Amygdala (tissue), 56 donors: ENCODE measurements around the gene SYT12.
"Not testable (repeated sequence)": the region's sequence is repeated elsewhere in the genome, so short reads cannot be mapped to it uniquely, and the experiment has no call there.

Experiments used
- DNase-seq, 56 donors: peaks; one replicate each; lab custom pipeline; 2025; lab: John Stamatoyannopoulos, UW

SYT12 gene, protein sequence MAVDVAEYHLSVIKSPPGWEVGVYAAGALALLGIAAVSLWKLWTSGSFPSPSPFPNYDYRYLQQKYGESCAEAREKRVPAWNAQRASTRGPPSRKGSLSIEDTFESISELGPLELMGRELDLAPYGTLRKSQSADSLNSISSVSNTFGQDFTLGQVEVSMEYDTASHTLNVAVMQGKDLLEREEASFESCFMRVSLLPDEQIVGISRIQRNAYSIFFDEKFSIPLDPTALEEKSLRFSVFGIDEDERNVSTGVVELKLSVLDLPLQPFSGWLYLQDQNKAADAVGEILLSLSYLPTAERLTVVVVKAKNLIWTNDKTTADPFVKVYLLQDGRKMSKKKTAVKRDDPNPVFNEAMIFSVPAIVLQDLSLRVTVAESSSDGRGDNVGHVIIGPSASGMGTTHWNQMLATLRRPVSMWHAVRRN

DNA sequence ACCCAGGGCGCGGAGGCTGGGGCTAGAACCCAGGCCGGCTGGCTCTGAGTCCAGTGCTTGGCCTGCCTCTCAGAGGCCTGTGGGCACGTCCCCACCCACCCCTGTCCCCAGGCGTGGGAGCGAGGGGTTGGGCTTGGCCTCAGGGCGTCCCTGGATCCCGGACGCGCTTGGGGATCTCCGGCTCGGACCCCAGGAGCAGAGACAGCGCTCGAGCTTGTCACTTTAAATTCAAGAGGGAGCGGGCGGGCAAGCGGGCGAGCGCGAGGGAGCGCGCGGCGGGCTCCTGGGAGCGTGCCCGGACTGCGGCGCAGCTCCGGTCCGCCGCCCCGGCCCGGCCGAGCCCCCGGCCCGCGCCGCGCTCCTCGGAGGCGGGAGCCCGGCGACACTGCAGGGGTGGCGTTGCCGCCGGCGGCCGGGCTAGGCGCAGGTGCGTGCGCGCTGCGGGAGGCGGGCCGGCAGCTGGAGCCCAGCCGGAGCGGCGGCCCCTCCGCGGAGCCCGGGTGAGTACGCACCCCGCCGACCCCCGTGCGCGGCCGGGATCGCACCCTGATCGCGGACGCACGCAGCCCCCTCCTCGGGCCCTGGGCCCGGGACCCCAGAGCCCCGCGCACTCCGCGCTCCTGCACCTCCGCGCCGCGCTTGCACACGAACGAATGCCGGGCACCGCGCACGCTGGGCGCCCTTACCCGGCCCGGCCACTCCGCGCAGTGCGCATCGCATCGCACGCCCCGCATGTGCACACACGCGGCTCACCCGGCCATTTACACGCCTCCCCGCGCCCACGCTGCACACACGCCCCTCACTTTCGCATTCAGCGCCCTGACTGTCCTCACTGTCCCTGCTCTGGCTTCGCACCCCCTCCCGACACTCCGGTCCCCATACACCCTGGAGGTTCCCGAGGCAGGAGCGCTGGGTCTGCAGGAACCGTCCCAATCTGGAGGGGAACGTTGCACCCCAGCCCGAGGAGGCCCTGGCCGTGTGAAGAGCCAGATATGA lies at the start of gene SYT12:
Gene SYT12 (plus strand): TSS at position 174 of the 996 bp plus-strand sequence. CDS start 7,011 bp downstream, outside the sequence.
- DNase-seq = peak in 16 of 56 donors; percentile 4 to 45 (median 20)

DNA sequence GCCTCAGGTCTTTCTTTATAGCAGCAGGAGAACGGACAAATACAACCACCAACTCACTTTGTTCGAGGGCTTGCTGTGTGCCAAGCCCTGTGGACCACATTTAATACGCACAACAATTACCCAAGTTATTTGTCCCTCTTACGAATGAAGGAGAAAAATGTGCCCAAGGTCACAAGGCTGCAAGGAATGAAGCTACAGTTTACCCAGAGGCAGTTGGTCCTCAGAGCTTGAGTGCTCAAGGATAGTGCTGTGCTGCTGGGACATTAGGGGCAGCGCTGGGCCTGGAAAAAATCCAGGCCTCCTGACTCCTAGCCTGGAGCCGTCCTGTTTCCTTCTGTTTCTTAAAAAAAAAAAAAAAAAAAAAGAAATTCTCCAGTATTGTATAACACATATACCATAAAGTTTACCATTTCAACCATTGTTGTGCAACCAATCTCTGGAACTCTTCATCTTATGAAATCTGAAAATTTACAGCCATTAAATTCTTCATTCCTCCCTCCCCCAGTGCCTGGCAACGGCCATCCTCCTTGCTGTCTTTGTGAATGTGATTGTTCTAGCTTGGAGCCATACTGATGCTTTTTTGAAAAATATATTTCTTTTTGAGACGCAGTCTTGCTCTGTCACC lies 48.9 kb upstream of the SYT12 start:
- DNase-seq = no peak

DNA sequence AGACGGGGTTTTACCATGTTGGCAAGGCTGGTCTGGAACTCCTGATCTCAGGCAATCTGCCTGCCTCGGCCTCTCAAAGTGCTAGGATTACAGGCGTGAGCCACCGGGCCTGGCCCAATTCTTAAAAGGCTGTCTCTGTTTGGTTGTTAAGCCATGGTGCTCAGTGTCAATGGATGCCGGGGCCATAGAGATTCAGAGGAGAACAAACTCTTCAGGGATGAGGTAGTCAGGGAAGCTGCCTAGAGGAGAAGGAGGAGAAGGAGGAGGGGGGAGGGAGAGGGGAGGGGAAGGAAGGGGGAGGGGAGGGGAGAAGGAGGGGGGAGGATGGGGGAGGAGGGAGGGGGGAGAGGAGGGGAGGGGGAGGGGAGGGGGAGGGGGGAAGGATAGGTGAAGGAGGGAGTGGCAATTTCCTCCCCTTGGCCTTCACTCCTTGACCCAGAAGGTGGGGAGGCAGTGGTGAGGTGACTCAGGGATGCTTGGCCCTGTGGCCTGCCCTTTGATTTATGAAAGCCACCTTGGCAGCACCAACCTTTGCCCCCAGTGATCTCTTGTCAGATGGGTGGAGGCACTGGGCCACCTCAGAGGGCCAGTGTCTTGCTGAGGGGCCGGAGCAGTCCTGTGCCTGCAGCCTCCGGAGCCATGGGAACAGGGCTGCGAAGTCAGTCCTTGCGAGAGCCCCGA lies 48.1 kb upstream of the SYT12 start, which contains the start of gene C11orf86:
Gene C11orf86 (plus strand): TSS at position 581 of the 681 bp plus-strand sequence. CDS start 59 bp downstream, at position 640.
- no peak for DNase-seq

DNA sequence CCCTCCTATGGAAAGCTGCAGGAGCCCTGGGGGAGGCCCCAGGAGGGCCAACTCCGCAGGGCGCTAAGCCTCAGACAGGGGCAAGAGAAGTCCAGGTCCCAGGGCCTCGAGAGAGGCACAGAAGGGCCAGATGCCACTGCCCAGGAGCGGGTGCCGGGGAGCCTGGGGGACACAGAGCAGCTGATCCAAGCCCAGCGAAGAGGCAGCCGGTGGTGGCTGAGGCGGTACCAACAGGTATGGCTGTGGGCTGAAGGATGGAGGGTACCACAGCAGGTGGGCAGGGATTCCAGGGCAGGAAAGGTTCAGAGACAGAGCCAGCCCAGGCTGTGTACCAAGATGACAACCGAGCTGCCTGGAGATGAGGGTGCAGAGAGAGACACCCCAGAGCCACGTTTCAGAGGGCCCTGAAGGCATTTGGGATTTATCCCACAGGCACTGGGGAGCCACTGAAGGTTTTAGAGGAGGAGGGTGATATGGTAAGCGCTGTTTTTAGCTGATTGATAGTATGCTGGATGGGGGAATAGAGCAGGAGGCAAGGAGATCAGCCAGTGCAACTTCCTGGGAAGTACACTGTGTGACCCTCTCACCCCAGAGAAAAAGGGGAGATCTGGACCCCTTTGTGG lies 47.4 kb upstream of the SYT12 start:
- no peak for DNase-seq

DNA sequence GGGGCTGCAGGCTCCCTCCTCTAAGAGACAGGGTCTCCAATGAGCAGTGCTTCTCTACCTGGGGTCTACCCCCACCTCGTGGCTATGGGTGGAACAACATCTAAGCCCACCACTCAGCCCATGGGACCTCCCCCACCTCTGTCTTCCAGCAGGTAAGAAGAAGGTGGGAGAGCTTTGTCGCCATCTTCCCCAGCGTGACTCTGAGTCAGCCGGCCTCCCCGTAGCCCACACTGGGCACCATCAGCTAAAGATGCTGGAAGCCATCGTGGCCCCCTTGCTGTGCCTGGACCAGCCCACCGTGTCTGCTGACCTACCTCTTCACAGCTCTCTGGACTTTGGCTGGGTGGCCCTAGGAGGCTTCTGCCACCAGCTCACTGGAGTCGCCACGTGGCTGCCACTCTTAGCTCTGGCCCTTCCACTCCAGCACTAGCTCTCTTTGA lies 46.9 kb upstream of the SYT12 start:
- no peak for DNase-seq

DNA sequence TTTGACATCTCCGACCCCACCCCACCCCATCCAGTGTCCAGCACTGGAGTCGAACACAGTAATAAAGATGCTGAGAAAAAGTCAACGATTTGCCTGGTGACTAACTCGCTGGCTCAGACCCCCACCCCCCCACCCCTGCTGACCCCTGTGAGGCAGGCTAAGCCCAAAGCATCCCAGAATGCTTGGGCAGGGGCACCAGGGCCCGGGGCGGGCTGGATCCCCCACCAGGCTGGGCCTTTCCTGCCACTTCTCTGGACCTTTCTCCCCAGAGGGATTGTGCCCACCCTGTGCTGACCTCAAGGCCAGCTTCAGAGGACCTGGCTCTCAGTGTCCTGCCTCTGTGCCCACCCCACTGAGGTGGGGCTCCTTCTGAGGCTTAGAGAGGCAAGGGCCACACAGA lies 46.0 kb upstream of the SYT12 start:
- no peak for DNase-seq

DNA sequence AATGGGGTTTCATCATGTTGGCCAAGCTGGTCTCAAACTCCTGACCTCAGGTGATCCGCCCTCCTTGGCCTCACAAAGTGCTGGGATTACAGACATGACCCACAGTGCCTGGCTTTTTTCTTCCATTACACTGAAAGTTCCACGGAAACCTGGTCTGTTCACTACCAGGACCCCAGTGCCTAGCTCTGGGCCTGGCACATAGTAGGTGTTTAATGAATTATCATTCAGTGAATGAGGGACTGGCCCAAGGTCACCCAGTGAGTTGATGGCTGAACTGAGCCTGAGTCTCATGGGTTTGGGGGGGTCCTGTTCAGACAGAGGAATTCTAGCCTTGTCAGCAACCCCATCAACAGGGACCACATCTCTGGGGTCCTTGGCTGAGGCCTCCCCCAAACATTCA lies 44.7 kb upstream of the SYT12 start:
- no peak for DNase-seq

DNA sequence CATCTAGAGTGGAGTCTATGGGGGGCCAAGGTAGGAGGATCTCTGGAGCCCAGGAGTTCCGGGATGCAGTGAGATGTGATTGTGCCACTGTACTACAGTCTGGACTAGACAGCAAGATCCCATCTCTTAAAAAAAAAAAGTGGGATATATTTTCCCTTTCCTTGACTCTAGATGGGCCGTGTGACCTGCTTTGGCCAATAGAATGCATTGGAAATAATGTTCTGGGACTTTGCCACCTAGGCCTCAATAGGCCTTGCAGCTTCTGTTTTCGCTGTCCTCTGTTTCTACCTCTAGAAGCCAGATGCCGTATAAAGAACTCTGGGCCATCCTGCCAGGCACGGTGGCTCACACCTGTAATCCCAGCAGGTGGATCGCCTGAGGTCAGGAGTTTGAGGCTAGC lies 44.2 kb upstream of the SYT12 start:
- DNase-seq = no peak

DNA sequence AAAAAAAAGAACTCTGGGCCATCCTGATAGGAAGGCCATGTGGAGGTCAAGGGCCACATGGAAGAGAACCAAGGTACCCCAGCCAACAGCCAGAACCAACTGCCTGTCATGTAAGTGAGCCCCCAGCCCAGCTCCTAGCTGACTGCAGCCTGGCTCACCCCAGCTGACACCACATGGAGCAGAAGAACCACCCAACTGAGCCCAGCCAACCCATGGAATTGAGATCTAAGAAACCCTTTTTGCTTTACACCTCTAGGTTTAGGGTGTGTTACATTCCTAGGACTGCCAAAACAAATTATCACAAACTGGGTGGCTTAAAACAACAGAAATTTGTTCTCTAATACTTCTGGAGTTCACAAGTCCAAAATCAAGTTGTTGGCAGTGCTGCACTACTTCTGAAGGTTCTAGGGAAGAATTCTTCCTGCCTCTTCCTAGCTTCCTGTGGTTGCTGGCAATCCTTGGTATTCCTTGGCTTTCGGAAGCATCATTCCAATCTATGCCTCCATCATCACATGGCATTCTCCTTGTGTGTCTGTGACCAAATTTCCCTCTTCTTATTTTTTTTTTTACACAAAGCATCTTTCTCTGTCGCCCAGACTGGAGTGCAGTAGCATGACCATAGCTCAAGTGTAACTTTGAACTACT lies 43.5 kb upstream of the SYT12 start:
- DNase-seq = no peak

DNA sequence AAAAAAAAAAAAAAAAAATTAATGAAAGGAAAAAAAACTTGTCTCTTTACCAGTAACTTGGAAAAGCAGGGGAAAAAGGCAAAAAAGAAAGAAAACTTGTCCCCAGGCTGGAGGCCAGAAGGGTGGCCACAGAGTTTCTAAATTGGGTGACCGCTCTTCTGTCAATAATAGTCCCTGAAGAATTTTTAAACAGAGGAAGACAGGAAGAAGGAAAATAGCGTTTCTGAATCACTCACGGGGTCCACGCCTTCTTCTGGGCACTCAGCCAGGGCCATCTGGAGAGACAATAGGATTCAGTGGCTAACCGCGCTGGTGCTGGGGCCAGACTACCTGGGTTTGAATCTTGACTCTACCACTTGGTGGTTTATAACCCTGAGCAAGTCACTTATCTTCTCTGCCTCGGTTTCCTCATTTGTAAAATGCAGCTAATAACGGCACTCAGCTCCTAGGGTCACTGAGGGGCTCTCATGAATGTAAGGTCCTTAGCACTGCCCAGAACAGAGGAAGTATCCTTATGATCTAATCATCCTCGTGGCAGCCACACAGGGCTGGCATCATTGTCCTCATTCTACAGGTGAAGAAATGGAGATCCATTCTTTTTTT lies 40.9 kb upstream of the SYT12 start:
- DNase-seq = peak in 36 of 56 donors; percentile 5 to 74 (median 32)

DNA sequence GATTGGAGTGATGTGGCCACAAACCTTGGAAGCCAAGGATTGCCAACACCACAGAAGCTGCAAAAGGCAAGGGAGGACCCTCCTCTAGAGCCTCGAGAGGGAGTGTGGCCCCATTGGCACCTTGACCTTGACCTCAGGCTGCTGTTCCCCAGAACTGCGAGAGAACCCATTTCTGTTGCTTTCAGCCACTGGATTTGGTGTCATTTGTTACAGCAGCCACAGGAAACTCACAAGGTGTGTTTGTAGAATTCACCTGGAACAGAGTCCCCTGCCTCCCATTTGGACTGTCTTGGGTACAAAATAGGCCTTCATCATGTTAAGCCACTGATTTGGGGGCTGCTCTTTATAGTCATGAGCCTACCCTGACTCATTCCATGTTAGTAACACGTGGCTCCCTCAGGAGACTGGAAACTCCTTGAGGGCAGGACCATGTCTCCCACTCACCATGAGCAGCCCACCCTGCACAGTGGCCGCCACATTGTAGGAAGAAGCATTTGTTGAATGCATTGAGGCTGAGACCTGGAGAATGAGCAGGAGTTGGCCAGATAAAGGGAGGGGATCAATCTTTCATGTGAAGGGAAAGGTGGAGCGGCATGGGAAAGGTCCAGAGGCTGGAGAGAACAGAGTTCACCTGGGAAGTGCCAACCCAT lies 39.5 kb upstream of the SYT12 start:
- no peak for DNase-seq

DNA sequence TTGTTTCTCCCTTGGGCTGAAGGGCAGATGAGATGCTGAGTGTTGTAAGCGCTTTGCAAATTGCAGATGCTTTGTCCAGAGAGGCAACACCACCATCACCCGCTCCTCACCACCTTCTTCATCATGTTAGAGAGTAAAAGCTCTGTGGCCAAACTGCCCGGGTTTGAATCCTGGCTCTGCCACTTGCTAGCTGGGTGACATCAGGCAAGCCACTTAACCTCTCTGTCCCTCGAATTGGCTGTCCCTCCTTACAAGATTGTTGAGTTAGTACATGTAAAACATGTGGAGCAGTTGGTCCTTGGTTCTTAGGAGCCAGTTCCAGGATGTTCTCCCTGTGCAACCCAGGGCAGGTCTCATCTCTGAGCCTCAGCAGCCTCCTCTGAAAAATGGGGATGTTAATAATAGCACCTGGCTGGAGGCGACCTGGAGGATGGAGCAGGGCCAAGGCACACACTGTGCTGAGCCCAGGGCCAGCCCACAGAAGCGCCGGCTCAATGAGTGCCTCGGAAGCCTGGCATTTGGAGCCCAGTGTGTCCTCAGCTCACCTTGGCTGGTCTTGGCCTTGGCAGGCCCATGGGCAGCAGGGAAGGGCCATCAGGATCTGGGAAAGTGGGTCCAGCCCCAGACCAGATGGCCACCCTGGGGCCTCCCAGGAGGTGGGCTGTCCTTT lies 37.3 kb upstream of the SYT12 start:
- DNase-seq = peak in 1 of 56 donors; percentile 16

DNA sequence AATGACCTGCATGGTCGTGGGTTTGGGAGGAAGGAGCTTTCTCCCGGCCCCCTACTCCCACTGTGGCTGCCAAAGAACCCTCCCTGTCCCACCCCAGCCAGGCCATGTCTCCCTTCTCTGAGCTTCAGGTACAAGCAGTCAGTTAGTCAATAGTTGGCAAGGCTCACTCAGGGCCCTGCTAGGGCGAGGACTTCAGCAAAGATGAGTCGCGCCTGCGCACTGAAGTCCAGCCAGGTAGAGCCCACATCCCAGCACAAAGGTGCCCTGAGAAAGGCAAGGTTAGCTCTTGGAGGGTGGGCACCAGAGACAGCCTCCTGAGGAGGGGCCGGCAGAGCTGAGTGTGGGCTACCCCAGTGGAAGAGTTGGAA lies 36.8 kb upstream of the SYT12 start:
- DNase-seq = no peak

DNA sequence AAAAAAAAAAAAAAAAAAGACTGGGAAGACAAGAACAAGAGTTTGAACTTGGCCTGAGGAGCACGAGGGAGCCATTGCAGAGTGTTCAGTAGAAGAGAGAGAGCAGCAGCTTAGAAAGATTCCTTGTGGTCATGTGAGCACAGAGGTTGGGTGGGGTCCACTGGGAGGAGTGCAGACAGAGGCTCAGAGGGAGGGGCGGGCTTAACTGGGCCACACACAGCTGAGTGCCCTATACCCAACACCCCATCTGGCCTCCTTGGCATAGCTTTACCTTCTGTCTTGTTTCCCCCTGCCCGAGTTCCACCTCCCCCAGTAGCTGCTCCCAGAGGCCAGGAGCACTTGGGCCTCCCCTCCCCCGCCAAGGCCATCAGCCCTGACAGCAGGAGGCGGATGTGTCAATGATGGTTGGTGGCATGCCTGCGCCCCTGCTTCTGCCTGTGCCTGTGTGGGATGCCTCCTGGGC lies 35.7 kb upstream of the SYT12 start:
- no peak for DNase-seq

DNA sequence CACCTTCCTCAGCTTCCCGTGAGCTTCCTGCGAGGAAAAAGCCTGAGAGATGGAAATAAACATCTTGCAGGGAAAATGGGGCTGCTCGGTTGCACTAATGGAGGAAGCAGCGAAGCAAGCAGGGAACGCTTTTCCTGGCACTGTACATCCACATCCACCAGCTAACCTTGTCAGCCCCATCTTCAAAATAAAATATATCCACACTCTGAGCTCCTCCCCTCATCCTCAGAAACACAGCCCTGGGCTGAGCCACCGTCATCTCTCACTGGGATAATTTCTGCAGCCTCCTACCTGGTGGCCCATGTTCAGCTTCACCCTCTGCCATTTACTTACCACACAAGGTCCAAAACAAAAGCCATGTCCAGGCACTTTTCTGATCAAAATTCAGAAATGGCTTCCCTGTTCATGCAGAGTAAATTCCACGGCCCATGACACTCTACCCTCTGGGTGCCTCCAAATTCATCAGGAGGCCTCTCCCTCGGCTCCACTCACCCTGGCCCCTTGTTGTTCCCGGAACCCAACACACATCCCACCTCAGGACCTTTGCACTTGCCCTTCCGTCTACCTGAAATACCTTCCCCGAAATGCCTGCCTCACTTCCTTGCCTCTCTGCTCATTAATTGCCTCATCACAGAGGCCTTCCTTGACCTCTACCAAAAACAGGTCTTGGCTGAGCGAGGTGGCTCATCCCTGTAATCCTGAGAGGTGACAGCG lies 34.9 kb upstream of the SYT12 start:
- DNase-seq = no peak

DNA sequence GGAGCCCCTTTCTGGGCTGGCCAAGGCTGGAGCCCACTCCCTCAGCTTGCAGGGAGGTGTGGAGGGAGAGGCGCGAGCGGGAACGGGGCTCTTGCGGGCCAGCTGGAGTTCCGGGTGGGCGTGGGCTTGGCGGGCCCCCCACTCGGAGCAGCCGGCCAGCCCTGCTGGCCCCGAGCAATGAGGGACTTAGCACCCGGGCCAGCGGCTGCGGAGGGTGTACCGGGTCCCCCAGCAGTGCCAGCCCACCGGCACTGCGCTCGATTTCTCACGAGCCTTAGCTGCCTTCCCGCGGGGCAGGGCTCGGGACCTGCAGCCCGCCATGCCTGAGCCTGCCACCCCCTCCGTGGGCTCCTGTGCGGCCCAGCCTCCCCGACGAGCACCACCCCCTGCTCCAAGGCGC lies 34.2 kb upstream of the SYT12 start:
- DNase-seq = not testable (repeated sequence)

DNA sequence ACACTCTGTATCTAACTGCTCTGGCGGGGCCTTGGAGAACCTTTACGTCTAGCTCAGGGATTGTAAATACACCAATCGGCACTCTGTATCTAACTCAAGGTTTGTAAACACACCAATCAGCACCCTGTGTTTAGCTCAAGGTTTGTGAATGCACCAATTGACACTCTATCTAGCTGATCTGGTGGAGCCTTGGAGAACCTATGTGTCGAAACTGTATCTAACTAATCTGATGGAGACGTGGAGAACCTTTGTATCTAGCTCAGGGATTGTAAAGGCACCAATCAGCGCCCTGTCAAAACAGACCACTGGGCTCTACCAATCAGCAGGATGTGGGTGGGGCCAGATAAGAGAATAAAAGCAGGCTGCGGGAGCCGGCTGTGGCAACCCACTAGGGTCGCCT lies 33.6 kb upstream of the SYT12 start:
- not testable (repeated sequence) for DNase-seq
